Astrocyte (in vitro differentiated cells and primary cell): ENCODE results near the gene BICDL1.

Experiments used
- EZH2 ChIP-seq: IDR thresholded peaks from 2 replicates; pipeline ENCODE4 v1.6.1; 2012; ENCODE audit warnings: mild to moderate bottlenecking, low read length, inconsistent platforms; ENCODE audit not compliant: insufficient read depth
- TF ChIP-seq, protein P1 (sequence below): IDR thresholded peaks from 2 replicates; pipeline ENCODE4 v1.5.1; 2011; ENCODE audit warnings: low read depth, mild to moderate bottlenecking, inconsistent platforms, low read length, moderate library complexity; ENCODE audit not compliant: insufficient read depth

- no peak for TF ChIP-seq EZH2
- TF ChIP-seq, protein P1, sequence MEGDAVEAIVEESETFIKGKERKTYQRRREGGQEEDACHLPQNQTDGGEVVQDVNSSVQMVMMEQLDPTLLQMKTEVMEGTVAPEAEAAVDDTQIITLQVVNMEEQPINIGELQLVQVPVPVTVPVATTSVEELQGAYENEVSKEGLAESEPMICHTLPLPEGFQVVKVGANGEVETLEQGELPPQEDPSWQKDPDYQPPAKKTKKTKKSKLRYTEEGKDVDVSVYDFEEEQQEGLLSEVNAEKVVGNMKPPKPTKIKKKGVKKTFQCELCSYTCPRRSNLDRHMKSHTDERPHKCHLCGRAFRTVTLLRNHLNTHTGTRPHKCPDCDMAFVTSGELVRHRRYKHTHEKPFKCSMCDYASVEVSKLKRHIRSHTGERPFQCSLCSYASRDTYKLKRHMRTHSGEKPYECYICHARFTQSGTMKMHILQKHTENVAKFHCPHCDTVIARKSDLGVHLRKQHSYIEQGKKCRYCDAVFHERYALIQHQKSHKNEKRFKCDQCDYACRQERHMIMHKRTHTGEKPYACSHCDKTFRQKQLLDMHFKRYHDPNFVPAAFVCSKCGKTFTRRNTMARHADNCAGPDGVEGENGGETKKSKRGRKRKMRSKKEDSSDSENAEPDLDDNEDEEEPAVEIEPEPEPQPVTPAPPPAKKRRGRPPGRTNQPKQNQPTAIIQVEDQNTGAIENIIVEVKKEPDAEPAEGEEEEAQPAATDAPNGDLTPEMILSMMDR: no peak
Observed at GRCh38 chr12:119994892-119995658, 6.0 kb downstream of the BICDL1 start.
